Measurements from ENCODE around the gene NEDD8.

GRCh38 chr14:24255931-24256711 is 24.0 kb upstream of the NEDD8 start:
- TF ChIP-seq ESRRG (CRISPR knock-in tag; IDR thresholded peaks at IDR 0.05) (no peak), OSR1 (CRISPR knock-in tag; IDR thresholded peaks at IDR 0.05) (no peak), CREB5 (CRISPR knock-in tag; IDR thresholded peaks at IDR 0.05; ENCODE audit: low read depth) (no peak), TOX (CRISPR knock-in tag; IDR thresholded peaks at IDR 0.05; ENCODE audit: borderline replicate concordance) (no peak), PPARA (CRISPR knock-in tag; IDR thresholded peaks at IDR 0.05; ENCODE audit: borderline replicate concordance) (no peak), ZFP30 (CRISPR knock-in tag; IDR thresholded peaks at IDR 0.05) (no peak), BACH2 (CRISPR knock-in tag; IDR thresholded peaks at IDR 0.05; ENCODE audit: borderline replicate concordance) (no peak), ZFP3 (CRISPR knock-in tag; IDR thresholded peaks at IDR 0.05) (no peak), PATZ1 (CRISPR knock-in tag; IDR thresholded peaks at IDR 0.05; ENCODE audit: borderline replicate concordance) (no peak), ARNTL (CRISPR knock-in tag; IDR thresholded peaks at IDR 0.05; ENCODE audit: borderline replicate concordance, low read depth) (no peak), ISL1 (CRISPR knock-in tag; IDR thresholded peaks at IDR 0.05) (no peak), TCF4 (CRISPR knock-in tag; IDR thresholded peaks at IDR 0.05; ENCODE audit: borderline replicate concordance) (no peak)
- TF ChIP-seq, protein P1, sequence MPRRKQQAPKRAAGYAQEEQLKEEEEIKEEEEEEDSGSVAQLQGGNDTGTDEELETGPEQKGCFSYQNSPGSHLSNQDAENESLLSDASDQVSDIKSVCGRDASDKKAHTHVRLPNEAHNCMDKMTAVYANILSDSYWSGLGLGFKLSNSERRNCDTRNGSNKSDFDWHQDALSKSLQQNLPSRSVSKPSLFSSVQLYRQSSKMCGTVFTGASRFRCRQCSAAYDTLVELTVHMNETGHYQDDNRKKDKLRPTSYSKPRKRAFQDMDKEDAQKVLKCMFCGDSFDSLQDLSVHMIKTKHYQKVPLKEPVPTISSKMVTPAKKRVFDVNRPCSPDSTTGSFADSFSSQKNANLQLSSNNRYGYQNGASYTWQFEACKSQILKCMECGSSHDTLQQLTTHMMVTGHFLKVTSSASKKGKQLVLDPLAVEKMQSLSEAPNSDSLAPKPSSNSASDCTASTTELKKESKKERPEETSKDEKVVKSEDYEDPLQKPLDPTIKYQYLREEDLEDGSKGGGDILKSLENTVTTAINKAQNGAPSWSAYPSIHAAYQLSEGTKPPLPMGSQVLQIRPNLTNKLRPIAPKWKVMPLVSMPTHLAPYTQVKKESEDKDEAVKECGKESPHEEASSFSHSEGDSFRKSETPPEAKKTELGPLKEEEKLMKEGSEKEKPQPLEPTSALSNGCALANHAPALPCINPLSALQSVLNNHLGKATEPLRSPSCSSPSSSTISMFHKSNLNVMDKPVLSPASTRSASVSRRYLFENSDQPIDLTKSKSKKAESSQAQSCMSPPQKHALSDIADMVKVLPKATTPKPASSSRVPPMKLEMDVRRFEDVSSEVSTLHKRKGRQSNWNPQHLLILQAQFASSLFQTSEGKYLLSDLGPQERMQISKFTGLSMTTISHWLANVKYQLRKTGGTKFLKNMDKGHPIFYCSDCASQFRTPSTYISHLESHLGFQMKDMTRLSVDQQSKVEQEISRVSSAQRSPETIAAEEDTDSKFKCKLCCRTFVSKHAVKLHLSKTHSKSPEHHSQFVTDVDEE (CRISPR knock-in tag; IDR thresholded peaks at IDR 0.05) = no peak
